Epidermal melanocyte (primary cell): ENCODE results near the gene ACAD11.

Experiments used
- DNase-seq: peaks from one replicate; pipeline ENCODE4 v3.0.0; 2011; ENCODE audit warnings: low spot score; ENCODE audit not compliant: insufficient read length

Gene ACAD11

GRCh38 chr3:132659365-132660051 lies at the start of gene ACAD11:
ACAD11 (minus strand) TSS chr3:132659809; CDS start chr3:132659751, 58 bp downstream.
- DNase-seq: peak; percentile 42

GRCh38 chr3:132703733-132704132 lies 44.1 kb upstream of the ACAD11 start:
- DNase-seq: no peak

GRCh38 chr3:132695422-132695821 lies 35.8 kb upstream of the ACAD11 start:
- DNase-seq: no peak

GRCh38 chr3:132694991-132695390 lies 35.4 kb upstream of the ACAD11 start:
- DNase-seq: no peak

- no peak for DNase-seq
These were observed 30.4 kb upstream of the ACAD11 start for GRCh38 chr3:132690040-132690439.

GRCh38 chr3:132682201-132682600 lies 22.6 kb upstream of the ACAD11 start:
- DNase-seq: no peak

GRCh38 chr3:132681421-132681820 lies 21.8 kb upstream of the ACAD11 start:
- no peak for DNase-seq

GRCh38 chr3:132679911-132680310 lies 20.3 kb upstream of the ACAD11 start:
- DNase-seq: no peak

GRCh38 chr3:132675408-132675807 lies 15.8 kb upstream of the ACAD11 start:
- DNase-seq: no peak

- no peak for DNase-seq
These were observed 9.7 kb upstream of the ACAD11 start for GRCh38 chr3:132669256-132669777.

GRCh38 chr3:132665230-132665745 lies 5.7 kb upstream of the ACAD11 start:
- DNase-seq: no peak

- DNase-seq: no peak
These were observed 2.6 kb upstream of the ACAD11 start for GRCh38 chr3:132662212-132662611.

- no peak for DNase-seq
These were observed 1.5 kb upstream of the ACAD11 start for GRCh38 chr3:132661101-132661500.

GRCh38 chr3:132660811-132661070 lies 1.1 kb upstream of the ACAD11 start:
- no peak for DNase-seq

GRCh38 chr3:132660052-132660810 lies 622 bp upstream of the ACAD11 start, which contains the start of gene UBA5:
UBA5 (plus strand) TSS chr3:132660329; CDS start chr3:132660538, 209 bp downstream.
- DNase-seq: peak; percentile 40

- no peak for DNase-seq
These were observed 627 bp downstream of the ACAD11 start for GRCh38 chr3:132659000-132659364.

- DNase-seq: no peak
These were observed 1.5 kb downstream of the ACAD11 start for GRCh38 chr3:132657869-132658747.

GRCh38 chr3:132655471-132655870 lies 4.1 kb downstream of the ACAD11 start:
- no peak for DNase-seq

GRCh38 chr3:132654721-132655120 lies 4.9 kb downstream of the ACAD11 start:
- no peak for DNase-seq

- DNase-seq: no peak
These were observed 5.4 kb downstream of the ACAD11 start for GRCh38 chr3:132654190-132654589.

GRCh38 chr3:132652640-132653270 lies 6.9 kb downstream of the ACAD11 start:
- DNase-seq: peak; percentile 23
